A673 (cell line): ENCODE data around the gene HSD17B14. TPM values are rescaled to one million over a fixed set of nuclear protein-coding genes. Genes with fewer than 3 reads are reported as not detected.

ENCODE experiments used
- BruUV-seq: library from RNA; stranded (reverse); fragments of 400-500 nt; replicated peaks from 2 replicates; lab custom pipeline; 2021; lab: Mats Ljungman, UMichigan
- CTCF ChIA-PET: fragments of 300-600 bp; sonication (Branson Sonifier 250); formaldehyde crosslinking; loops from one replicate; lab custom pipeline; 2022; ENCODE audit warnings: antibody characterized with exemption; lab: Charles Lee
- POLR2A ChIA-PET: fragments of 300-600 bp; sonication (Branson Sonifier 250); formaldehyde crosslinking; loops from one replicate; lab custom pipeline; 2022; ENCODE audit warnings: antibody characterized with exemption; ENCODE audit not compliant: low non-redundant PET; lab: Charles Lee
- DNase-seq: peaks from one replicate; pipeline ENCODE4 v3.0.0-alpha.2; 2015; ENCODE audit warnings: low spot score
- H3K27ac ChIP-seq: fragments of 200-600 bp; sonication (generic); 2 replicates; pipeline ENCODE4 v1.5.1; 2016; ENCODE audit warnings: mixed run types, low read depth, mild to moderate bottlenecking, mixed read lengths, antibody characterized with exemption, low read length; ENCODE audit not compliant: poor library complexity, severe bottlenecking
- H3K27me3 ChIP-seq: fragments of 200-600 bp; sonication (generic); replicated peaks from 2 replicates; pipeline ENCODE4 v1.6.1; 2017; ENCODE audit warnings: mixed run types, low read depth, mild to moderate bottlenecking, mixed read lengths, antibody characterized with exemption, low read length; ENCODE audit not compliant: insufficient read depth, poor library complexity
- H3K36me3 ChIP-seq: fragments of 200-600 bp; sonication (generic); 2 replicates; pipeline ENCODE4 v1.6.1; 2016; ENCODE audit warnings: mixed run types, mild to moderate bottlenecking, mixed read lengths, antibody characterized with exemption, low read length; ENCODE audit not compliant: insufficient read depth, poor library complexity, severe bottlenecking
- H3K4me1 ChIP-seq: fragments of 200-600 bp; sonication (generic); 2 replicates; pipeline ENCODE4 v1.6.1; 2017; ENCODE audit warnings: mixed run types, mild to moderate bottlenecking, mixed read lengths, antibody characterized with exemption, low read length; ENCODE audit not compliant: insufficient read depth, poor library complexity, severe bottlenecking
- H3K4me3 ChIP-seq: fragments of 200-600 bp; sonication (generic); 2 replicates; pipeline ENCODE4 v1.5.1; 2016; ENCODE audit warnings: low read depth, mixed run types, mild to moderate bottlenecking, mixed read lengths, low read length; ENCODE audit not compliant: poor library complexity, severe bottlenecking
- H3K9me3 ChIP-seq: fragments of 200-600 bp; sonication (generic); 2 replicates; pipeline ENCODE4 v1.6.1; 2016; ENCODE audit warnings: mixed run types, low read depth, mild to moderate bottlenecking, mixed read lengths, antibody characterized with exemption, low read length; ENCODE audit not compliant: poor library complexity, severe bottlenecking
- CTCF ChIP-seq: fragments of 300-800, 200-600 bp; sonication (generic); conservative IDR thresholded peaks from 2 replicates; pipeline ENCODE4 v1.5.1; 2017; ENCODE audit warnings: low read depth, mild to moderate bottlenecking, antibody characterized with exemption, low read length, moderate library complexity, mixed read lengths
- EZH2 ChIP-seq: fragments of 200-600 bp; sonication (generic); IDR thresholded peaks from 2 replicates; pipeline ENCODE4 v1.6.1; 2017; ENCODE audit warnings: borderline replicate concordance, low read depth, mild to moderate bottlenecking, mixed read lengths, antibody characterized with exemption, low read length; ENCODE audit not compliant: poor library complexity, severe bottlenecking
- intact Hi-C: fragments of 100-400 bp; cut with micrococcal nuclease; formaldehyde crosslinking; loops from one replicate; pipeline ENCODE4 v1.10.0; 2022; ENCODE audit not compliant: unreplicated experiment
- total RNA-seq: library from RNA; stranded (reverse); gene quantifications from 2 replicates; pipeline ENCODE4 v1.2.3, GENCODE V29; 2021

HSD17B14 gene
- total RNA-seq, 1 experiment from 2014 or later = 2.0 TPM

GRCh38 chr19:48819366-48819816 lies 16.9 kb downstream of the HSD17B14 start:
- DNase-seq = no peak
- BruUV-seq = no TSS peak
- Histone ChIP-seq H3K9me3 (no peaks in the 10 kb centered on the region), H3K4me3 (no peak overlapping the region), H3K36me3 (no peaks in the 10 kb centered on the region), H3K27me3 (no peaks in the 10 kb centered on the region), H3K4me1 (no peaks in the 10 kb centered on the region), H3K27ac (no peak overlapping the region)
- ChIA-PET CTCF (interaction anchor here (1.1 kb wide), 1 partner anchor 36 kb away, joined by 7 read pairs; no protein-coding TSS in a partner anchor), POLR2A (no interaction called here)
- no peak for TF ChIP-seq EZH2
- no peak for TF ChIP-seq CTCF
- intact Hi-C loops = no loop called here

GRCh38 chr19:48818234-48818820 lies 18.0 kb downstream of the HSD17B14 start:
- Histone ChIP-seq H3K36me3 (no peaks in the 10 kb centered on the region), H3K27ac (no peak overlapping the region), H3K4me3 (no peak overlapping the region), H3K4me1 (no peaks in the 10 kb centered on the region), H3K27me3 (no peaks in the 10 kb centered on the region), H3K9me3 (no peaks in the 10 kb centered on the region)
- TF ChIP-seq CTCF (no peak), EZH2 (no peak)
- DNase-seq = no peak
- no TSS peak for BruUV-seq
- intact Hi-C loops = no loop called here
- CTCF ChIA-PET = no interaction called here
- POLR2A ChIA-PET = no interaction called here

GRCh38 chr19:48817585-48818124 lies 18.6 kb downstream of the HSD17B14 start:
- Histone ChIP-seq H3K9me3 (no peaks in the 10 kb centered on the region), H3K4me3 (no peak overlapping the region), H3K4me1 (peaks cover 5% of the 10 kb centered on the region), H3K27ac (no peak overlapping the region), H3K27me3 (no peaks in the 10 kb centered on the region), H3K36me3 (no peaks in the 10 kb centered on the region)
- ChIA-PET CTCF (no interaction called here), POLR2A (no interaction called here)
- TF ChIP-seq CTCF (no peak), EZH2 (no peak)
- DNase-seq = no peak
- intact Hi-C loops = no loop called here
- BruUV-seq = no TSS peak
